Transverse colon (tissue), 4 donors: ENCODE measurements around the gene PDE4B.

Source experiments
- EP300 ChIP-seq: sonication (generic); formaldehyde crosslinking; IDR thresholded peaks from one replicate; pipeline ENCODE4 v1.6.1; 2017; ENCODE audit warnings: antibody characterized with exemption, low read depth
- POLR2A ChIP-seq: fragments of 450-650 bp; IDR thresholded peaks from one replicate; pipeline ENCODE4 v1.6.1; 2016; ENCODE audit warnings: antibody characterized with exemption, mild to moderate bottlenecking, moderate library complexity
- POLR2AphosphoS5 ChIP-seq, 3 donors: sonication (generic); formaldehyde crosslinking; IDR thresholded peaks; one replicate each; pipeline ENCODE4 v1.6.1; 2016; ENCODE audit warnings: antibody characterized with exemption in 3 of 3
- TF ChIP-seq, protein P1 (sequence below), 5 experiments: fragments of 200-600 bp in 3 of 5; fragments of 450-650 bp in 2 of 5; sonication (generic) in 3 of 5; IDR thresholded peaks; 1 replicate in 2 of 5; 2 replicates in 3 of 5; pipeline ENCODE4 v1.5.1; 2016 to 2017; ENCODE audit warnings: antibody characterized with exemption in 5 of 5, inconsistent platforms in 3 of 5, mild to moderate bottlenecking in 2 of 5, moderate library complexity in 1 of 5

DNA sequence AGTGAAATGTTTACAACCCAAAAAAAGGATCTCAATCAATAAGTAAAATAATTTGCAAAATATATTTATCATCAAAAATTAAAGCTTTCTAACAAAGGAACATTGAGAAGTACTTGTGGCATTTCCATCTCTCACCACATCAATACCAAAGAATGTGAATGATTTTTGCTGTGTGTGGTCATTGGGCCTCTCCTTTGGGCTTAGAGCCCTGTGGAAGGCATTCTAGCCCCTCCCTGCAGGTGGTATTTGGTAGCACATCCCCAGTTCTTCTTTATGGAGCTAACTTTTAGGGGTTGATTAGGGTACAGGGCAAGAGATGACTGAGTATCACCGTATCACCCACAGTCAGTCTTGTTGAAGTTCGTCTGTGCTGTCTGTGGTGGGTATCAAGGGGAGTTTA is 447.1 kb downstream of the PDE4B start:
- TF ChIP-seq EP300 = no peak
- TF ChIP-seq, protein P1, sequence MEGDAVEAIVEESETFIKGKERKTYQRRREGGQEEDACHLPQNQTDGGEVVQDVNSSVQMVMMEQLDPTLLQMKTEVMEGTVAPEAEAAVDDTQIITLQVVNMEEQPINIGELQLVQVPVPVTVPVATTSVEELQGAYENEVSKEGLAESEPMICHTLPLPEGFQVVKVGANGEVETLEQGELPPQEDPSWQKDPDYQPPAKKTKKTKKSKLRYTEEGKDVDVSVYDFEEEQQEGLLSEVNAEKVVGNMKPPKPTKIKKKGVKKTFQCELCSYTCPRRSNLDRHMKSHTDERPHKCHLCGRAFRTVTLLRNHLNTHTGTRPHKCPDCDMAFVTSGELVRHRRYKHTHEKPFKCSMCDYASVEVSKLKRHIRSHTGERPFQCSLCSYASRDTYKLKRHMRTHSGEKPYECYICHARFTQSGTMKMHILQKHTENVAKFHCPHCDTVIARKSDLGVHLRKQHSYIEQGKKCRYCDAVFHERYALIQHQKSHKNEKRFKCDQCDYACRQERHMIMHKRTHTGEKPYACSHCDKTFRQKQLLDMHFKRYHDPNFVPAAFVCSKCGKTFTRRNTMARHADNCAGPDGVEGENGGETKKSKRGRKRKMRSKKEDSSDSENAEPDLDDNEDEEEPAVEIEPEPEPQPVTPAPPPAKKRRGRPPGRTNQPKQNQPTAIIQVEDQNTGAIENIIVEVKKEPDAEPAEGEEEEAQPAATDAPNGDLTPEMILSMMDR (IDR thresholded peaks at IDR 0.05) = no peak
- TF ChIP-seq POLR2A = no peak
- TF ChIP-seq POLR2AphosphoS5 (IDR thresholded peaks at IDR 0.05) = no peak
